ENCODE results near the gene ZNF423. TPM values are rescaled to one million over a fixed set of nuclear protein-coding genes. Genes with fewer than 3 reads are reported as not detected.
"Not testable (repeated sequence)": the region's sequence is repeated elsewhere in the genome, so short reads cannot be mapped to it uniquely, and the experiment has no call there.

ZNF423 gene
- total and polyA plus RNA-seq, 2 experiments from 2014 or later: 14.9 to 41.8 TPM

DNA sequence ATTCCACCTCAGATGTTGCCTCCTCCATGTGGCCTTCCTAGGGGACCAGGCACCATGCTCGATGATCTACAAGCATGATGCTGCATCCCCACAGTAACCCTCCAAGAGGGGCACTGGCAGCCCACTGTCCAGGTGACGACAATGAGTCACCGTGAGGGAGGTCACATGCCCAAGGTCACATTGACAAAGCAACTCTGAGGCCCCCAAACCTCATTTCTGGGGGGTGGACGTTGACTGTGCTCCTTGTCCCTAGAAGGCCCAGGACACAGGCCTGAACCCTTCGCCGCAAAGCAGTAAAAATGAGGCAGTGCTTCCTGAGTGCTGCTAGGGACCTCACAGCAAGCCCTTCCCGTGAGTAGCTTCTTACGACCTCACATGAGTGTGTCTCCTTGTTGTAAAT lies 345.8 kb downstream of the ZNF423 start:
- no peak for ATAC-seq
- H2AFZ ChIP-seq: no peak overlapping the region
- H3K36me3 ChIP-seq (ENCODE audit: insufficient read depth): no peaks in the 10 kb centered on the region
- H3K27me3 ChIP-seq (ENCODE audit: insufficient read depth): no peaks in the 10 kb centered on the region
- H3K27ac Mint-ChIP-seq: no peak overlapping the region
- peaks cover 2% of the 10 kb centered on the region for H3K27me3 Mint-ChIP-seq (ENCODE audit: insufficient read depth, low read depth, poor library complexity)
- H3K4me1 ChIP-seq (ENCODE audit: insufficient read depth): no peaks in the 10 kb centered on the region
- no peak overlapping the region for H3K4me3 ChIP-seq
- no peaks in the 10 kb centered on the region for H3K79me2 ChIP-seq (replicated peaks; ENCODE audit: insufficient read depth)
- H3K36me3 Mint-ChIP-seq (ENCODE audit: low read depth): no peaks in the 10 kb centered on the region
- H3K4me3 Mint-ChIP-seq: no peak overlapping the region
- no peak overlapping the region for H3K27ac ChIP-seq (ENCODE audit: low read depth)
- no peaks in the 10 kb centered on the region for H3F3A ChIP-seq (replicated peaks; ENCODE audit: low read depth)
- H3K9me2 ChIP-seq (ENCODE audit: insufficient read depth): no peaks in the 10 kb centered on the region
- H3K4me1 Mint-ChIP-seq: no peaks in the 10 kb centered on the region; the same call in 2 of the 3 replicates
- H3K9me3 Mint-ChIP-seq: no peaks in the 10 kb centered on the region
- TF ChIP-seq EZH2phosphoT487 (IDR thresholded peaks at IDR 0.05; ENCODE audit: unreplicated experiment) (no peak), CREB1 (CRISPR knock-in tag; IDR thresholded peaks at IDR 0.05; ENCODE audit: low read depth) (no peak), ZNF331 (CRISPR knock-in tag; IDR thresholded peaks at IDR 0.05; ENCODE audit: low read depth) (no peak), STAT1 (IDR thresholded peaks at IDR 0.05; ENCODE audit: unreplicated experiment) (no peak), EZH2 (IDR thresholded peaks at IDR 0.05; ENCODE audit: low read depth, unreplicated experiment) (no peak), ZNF114 (CRISPR knock-in tag; IDR thresholded peaks at IDR 0.05) (no peak)
- TF ChIP-seq, protein P1, sequence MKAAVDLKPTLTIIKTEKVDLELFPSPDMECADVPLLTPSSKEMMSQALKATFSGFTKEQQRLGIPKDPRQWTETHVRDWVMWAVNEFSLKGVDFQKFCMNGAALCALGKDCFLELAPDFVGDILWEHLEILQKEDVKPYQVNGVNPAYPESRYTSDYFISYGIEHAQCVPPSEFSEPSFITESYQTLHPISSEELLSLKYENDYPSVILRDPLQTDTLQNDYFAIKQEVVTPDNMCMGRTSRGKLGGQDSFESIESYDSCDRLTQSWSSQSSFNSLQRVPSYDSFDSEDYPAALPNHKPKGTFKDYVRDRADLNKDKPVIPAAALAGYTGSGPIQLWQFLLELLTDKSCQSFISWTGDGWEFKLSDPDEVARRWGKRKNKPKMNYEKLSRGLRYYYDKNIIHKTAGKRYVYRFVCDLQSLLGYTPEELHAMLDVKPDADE (IDR thresholded peaks at IDR 0.05): no peak
- TF ChIP-seq, protein P2, sequence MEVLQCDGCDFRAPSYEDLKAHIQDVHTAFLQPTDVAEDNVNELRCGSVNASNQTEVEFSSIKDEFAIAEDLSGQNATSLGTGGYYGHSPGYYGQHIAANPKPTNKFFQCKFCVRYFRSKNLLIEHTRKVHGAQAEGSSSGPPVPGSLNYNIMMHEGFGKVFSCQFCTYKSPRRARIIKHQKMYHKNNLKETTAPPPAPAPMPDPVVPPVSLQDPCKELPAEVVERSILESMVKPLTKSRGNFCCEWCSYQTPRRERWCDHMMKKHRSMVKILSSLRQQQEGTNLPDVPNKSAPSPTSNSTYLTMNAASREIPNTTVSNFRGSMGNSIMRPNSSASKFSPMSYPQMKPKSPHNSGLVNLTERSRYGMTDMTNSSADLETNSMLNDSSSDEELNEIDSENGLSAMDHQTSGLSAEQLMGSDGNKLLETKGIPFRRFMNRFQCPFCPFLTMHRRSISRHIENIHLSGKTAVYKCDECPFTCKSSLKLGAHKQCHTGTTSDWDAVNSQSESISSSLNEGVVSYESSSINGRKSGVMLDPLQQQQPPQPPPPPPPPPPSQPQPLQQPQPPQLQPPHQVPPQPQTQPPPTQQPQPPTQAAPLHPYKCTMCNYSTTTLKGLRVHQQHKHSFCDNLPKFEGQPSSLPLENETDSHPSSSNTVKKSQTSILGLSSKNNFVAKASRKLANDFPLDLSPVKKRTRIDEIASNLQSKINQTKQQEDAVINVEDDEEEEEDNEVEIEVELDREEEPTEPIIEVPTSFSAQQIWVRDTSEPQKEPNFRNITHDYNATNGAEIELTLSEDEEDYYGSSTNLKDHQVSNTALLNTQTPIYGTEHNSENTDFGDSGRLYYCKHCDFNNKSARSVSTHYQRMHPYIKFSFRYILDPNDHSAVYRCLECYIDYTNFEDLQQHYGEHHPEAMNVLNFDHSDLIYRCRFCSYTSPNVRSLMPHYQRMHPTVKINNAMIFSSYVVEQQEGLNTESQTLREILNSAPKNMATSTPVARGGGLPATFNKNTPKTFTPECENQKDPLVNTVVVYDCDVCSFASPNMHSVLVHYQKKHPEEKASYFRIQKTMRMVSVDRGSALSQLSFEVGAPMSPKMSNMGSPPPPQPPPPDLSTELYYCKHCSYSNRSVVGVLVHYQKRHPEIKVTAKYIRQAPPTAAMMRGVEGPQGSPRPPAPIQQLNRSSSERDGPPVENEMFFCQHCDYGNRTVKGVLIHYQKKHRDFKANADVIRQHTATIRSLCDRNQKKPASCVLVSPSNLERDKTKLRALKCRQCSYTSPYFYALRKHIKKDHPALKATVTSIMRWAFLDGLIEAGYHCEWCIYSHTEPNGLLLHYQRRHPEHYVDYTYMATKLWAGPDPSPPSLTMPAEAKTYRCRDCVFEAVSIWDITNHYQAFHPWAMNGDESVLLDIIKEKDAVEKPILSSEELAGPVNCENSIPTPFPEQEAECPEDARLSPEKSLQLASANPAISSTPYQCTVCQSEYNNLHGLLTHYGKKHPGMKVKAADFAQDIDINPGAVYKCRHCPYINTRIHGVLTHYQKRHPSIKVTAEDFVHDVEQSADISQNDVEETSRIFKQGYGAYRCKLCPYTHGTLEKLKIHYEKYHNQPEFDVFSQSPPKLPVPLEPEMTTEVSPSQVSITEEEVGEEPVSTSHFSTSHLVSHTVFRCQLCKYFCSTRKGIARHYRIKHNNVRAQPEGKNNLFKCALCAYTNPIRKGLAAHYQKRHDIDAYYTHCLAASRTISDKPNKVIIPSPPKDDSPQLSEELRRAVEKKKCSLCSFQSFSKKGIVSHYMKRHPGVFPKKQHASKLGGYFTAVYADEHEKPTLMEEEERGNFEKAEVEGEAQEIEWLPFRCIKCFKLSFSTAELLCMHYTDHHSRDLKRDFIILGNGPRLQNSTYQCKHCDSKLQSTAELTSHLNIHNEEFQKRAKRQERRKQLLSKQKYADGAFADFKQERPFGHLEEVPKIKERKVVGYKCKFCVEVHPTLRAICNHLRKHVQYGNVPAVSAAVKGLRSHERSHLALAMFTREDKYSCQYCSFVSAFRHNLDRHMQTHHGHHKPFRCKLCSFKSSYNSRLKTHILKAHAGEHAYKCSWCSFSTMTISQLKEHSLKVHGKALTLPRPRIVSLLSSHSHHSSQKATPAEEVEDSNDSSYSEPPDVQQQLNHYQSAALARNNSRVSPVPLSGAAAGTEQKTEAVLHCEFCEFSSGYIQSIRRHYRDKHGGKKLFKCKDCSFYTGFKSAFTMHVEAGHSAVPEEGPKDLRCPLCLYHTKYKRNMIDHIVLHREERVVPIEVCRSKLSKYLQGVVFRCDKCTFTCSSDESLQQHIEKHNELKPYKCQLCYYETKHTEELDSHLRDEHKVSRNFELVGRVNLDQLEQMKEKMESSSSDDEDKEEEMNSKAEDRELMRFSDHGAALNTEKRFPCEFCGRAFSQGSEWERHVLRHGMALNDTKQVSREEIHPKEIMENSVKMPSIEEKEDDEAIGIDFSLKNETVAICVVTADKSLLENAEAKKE (CRISPR knock-in tag; IDR thresholded peaks at IDR 0.05): no peak
- TF ChIP-seq, protein P3, sequence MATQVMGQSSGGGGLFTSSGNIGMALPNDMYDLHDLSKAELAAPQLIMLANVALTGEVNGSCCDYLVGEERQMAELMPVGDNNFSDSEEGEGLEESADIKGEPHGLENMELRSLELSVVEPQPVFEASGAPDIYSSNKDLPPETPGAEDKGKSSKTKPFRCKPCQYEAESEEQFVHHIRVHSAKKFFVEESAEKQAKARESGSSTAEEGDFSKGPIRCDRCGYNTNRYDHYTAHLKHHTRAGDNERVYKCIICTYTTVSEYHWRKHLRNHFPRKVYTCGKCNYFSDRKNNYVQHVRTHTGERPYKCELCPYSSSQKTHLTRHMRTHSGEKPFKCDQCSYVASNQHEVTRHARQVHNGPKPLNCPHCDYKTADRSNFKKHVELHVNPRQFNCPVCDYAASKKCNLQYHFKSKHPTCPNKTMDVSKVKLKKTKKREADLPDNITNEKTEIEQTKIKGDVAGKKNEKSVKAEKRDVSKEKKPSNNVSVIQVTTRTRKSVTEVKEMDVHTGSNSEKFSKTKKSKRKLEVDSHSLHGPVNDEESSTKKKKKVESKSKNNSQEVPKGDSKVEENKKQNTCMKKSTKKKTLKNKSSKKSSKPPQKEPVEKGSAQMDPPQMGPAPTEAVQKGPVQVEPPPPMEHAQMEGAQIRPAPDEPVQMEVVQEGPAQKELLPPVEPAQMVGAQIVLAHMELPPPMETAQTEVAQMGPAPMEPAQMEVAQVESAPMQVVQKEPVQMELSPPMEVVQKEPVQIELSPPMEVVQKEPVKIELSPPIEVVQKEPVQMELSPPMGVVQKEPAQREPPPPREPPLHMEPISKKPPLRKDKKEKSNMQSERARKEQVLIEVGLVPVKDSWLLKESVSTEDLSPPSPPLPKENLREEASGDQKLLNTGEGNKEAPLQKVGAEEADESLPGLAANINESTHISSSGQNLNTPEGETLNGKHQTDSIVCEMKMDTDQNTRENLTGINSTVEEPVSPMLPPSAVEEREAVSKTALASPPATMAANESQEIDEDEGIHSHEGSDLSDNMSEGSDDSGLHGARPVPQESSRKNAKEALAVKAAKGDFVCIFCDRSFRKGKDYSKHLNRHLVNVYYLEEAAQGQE (IDR thresholded peaks at IDR 0.05; ENCODE audit: unreplicated experiment): no peak
- DNase-seq (ENCODE audit: low spot score): no peak
- H4K20me1 ChIP-seq (replicated peaks; ENCODE audit: insufficient read depth): no peaks in the 10 kb centered on the region
- no peak overlapping the region for H3K4me2 ChIP-seq

DNA sequence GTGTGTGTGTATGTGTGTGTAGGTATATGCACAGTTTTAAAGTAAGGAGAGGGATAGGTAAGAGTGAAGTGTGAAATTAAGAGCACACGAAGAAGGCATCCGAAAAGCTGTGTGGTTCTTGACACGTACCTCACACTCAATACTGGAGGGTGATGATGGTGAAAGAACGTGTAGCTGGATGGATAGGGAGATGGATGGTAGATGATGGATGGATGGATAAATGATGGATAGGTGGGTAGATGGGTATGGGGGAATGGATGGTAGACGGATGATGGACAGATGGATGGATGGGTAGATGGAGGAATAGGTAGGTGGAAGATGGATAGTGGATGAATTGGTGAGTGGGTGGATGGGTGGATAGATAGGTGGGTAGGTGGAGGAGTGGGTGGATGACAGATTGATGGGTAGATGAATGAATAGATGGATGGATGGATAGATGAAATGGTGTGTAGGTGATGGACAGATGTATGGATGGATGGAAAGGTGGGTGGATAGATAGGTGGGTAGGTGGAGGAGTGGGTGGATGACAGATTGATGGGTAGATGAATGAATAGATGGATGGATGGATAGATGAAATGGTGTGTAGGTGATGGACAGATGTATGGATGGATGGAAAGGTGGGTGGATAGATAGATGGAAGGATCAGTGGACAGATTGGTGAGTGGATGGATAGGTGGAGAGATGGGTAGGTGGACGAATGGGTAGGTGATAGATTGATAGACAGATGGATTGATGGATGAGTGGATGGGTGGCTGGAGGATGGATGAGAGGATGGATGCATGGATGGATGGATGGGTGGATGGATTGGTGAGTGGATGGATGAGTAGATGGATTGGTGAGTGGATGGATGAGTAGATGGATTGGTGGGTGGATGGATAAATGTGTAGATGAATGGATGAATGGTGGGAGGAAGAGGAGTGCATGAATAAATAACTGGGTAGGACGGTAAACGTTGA lies 349.6 kb downstream of the ZNF423 start:
- not testable (repeated sequence) for H3K27me3 ChIP-seq (ENCODE audit: insufficient read depth); H3F3A ChIP-seq (replicated peaks; ENCODE audit: low read depth); H3K4me2 ChIP-seq; H3K4me3 Mint-ChIP-seq; H3K27ac ChIP-seq (ENCODE audit: low read depth); ATAC-seq; H3K27me3 Mint-ChIP-seq (ENCODE audit: insufficient read depth, low read depth, poor library complexity); H3K4me1 ChIP-seq (ENCODE audit: insufficient read depth); H3K9me3 Mint-ChIP-seq; H3K27ac Mint-ChIP-seq; H4K20me1 ChIP-seq (replicated peaks; ENCODE audit: insufficient read depth); H2AFZ ChIP-seq; H3K4me3 ChIP-seq; H3K79me2 ChIP-seq (replicated peaks; ENCODE audit: insufficient read depth); DNase-seq (ENCODE audit: low spot score); H3K36me3 ChIP-seq (ENCODE audit: insufficient read depth); H3K36me3 Mint-ChIP-seq (ENCODE audit: low read depth); H3K4me1 Mint-ChIP-seq; H3K9me2 ChIP-seq (ENCODE audit: insufficient read depth)
